Sigmoid colon (tissue), 7 donors: ENCODE measurements around the gene OXTR. TPM values are rescaled to one million over a fixed set of nuclear protein-coding genes. Genes with fewer than 3 reads are reported as not detected.

Source experiments
- DNase-seq: peaks from one replicate; pipeline ENCODE4 v3.0.0-alpha.2; 2019
- H3K27ac ChIP-seq, 4 donors: fragments of 200-600 bp; sonication (generic); one replicate each; pipeline ENCODE4 v1.5.1; 2016 to 2019; ENCODE audit warnings: mild to moderate bottlenecking in 1 of 4
- H3K27me3 ChIP-seq, 3 donors: fragments of 200-600 bp; sonication (generic); one replicate each; pipeline ENCODE4 v1.5.1; 2019; ENCODE audit warnings: mild to moderate bottlenecking in 1 of 3
- H3K36me3 ChIP-seq, 4 donors: fragments of 200-600 bp; sonication (generic); one replicate each; pipeline ENCODE4 v1.5.1; 2016 to 2019
- H3K4me1 ChIP-seq, 4 donors: fragments of 200-600 bp; sonication (generic); one replicate each; pipeline ENCODE4 v1.5.1; 2017 to 2019
- H3K4me3 ChIP-seq, 4 donors: fragments of 200-600 bp; sonication (generic); one replicate each; pipeline ENCODE4 v1.5.1; 2017 to 2019; ENCODE audit warnings: mild to moderate bottlenecking in 2 of 4, moderate library complexity in 1 of 4
- H3K9me3 ChIP-seq, 4 donors: fragments of 200-600 bp in 3 of 4; sonication (generic) in 3 of 4; one replicate each; pipeline versions ENCODE4 v1.5.1 to v1.6.1; 2013 to 2019
- CTCF ChIP-seq, 4 experiments: fragments of 450-650 bp in 3 of 4; fragments of 200-600 bp in 1 of 4; IDR thresholded peaks; one replicate each; pipeline ENCODE4 v1.5.1; 2016 to 2019; ENCODE audit warnings: antibody characterized with exemption in 4 of 4, mild to moderate bottlenecking in 3 of 4, moderate library complexity in 2 of 4
- EP300 ChIP-seq, 4 donors: sonication (generic); formaldehyde crosslinking; IDR thresholded peaks; one replicate each; pipeline ENCODE4 v1.6.1; 2017; ENCODE audit warnings: antibody characterized with exemption in 4 of 4
- POLR2A ChIP-seq, 2 donors: fragments of 450-650 bp; IDR thresholded peaks; one replicate each; pipeline ENCODE4 v1.6.1; 2016; ENCODE audit warnings: antibody characterized with exemption in 2 of 2, mild to moderate bottlenecking in 2 of 2, moderate library complexity in 2 of 2
- POLR2AphosphoS5 ChIP-seq, 4 donors: sonication (generic); formaldehyde crosslinking; IDR thresholded peaks; one replicate each; pipeline ENCODE4 v1.6.1; 2017; ENCODE audit warnings: antibody characterized with exemption in 4 of 4
- WGBS, 2 donors: extraction: QIAGEN DNeasy Blood & Tissue Kit; methylation state at CpG; one replicate each; pipeline ENCODE4 v1.1.7; 2013; 5-methylcytosine and 5-hydroxymethylcytosine counted together
- intact Hi-C: fragments of 100-400 bp; cut with DNase I; formaldehyde crosslinking; loops from one replicate; pipeline ENCODE4 v1.15.1; 2023
- polyA plus RNA-seq, 3 donors: library from polyadenylated mRNA; stranded (reverse); fragments of 200-250 nt; gene quantifications; one replicate each; pipeline ENCODE4 v1.2.3, GENCODE V29; 2013
- total RNA-seq, 4 donors: library from RNA; depleted of rRNA; stranded (reverse); fragments of >200 nt; gene quantifications; one replicate each; pipeline ENCODE4 v1.1.0, GENCODE V29; 2016
- donor health status: healthy with polysubstance abuse.
- donor health status: Bipolar disorder and iron deficiency.
- donor health status: healthy.

Gene OXTR
- total and polyA plus RNA-seq, 7 donors: under 0.01 to 0.55 (median 0.29) TPM; not detected in 1

- DNase-seq: no peak
- WGBS, 2 donors: 59 to 79% methylated on average over 4 of the region's 4 CpGs
- Histone ChIP-seq H3K9me3 (no peaks in the 10 kb centered on the region), H3K27ac (no peak overlapping the region), H3K36me3 (no peaks in the 10 kb centered on the region), H3K4me1 (peaks cover 0 to 28% (median 22%) of the 10 kb centered on the region in 4 donors), H3K27me3 (peaks cover 19 to 45% (median 28%) of the 10 kb centered on the region in 3 donors), H3K4me3 (no peak overlapping the region)
- TF ChIP-seq CTCF (IDR thresholded peaks at IDR 0.05) (no peak), POLR2AphosphoS5 (IDR thresholded peaks at IDR 0.05) (no peak), EP300 (IDR thresholded peaks at IDR 0.05) (no peak), POLR2A (IDR thresholded peaks at IDR 0.05) (no peak)
- intact Hi-C loops: no loop called here
These were observed 3.9 kb downstream of the OXTR start for GRCh38 chr3:8765528-8765927.

GRCh38 chr3:8764528-8764927, 4.9 kb downstream of the OXTR start:
- no peaks in the 10 kb centered on the region for H3K9me3 ChIP-seq
- peaks cover 0 to 24% (median 22%) of the 10 kb centered on the region in 4 donors for H3K4me1 ChIP-seq
- peaks cover 19 to 35% (median 26%) of the 10 kb centered on the region in 3 donors for H3K27me3 ChIP-seq
- H3K27ac ChIP-seq: no peak overlapping the region
- TF ChIP-seq EP300 (IDR thresholded peaks at IDR 0.05) (no peak), POLR2AphosphoS5 (IDR thresholded peaks at IDR 0.05) (no peak), POLR2A (IDR thresholded peaks at IDR 0.05) (no peak), CTCF (IDR thresholded peaks at IDR 0.05) (no peak)
- no peak overlapping the region for H3K4me3 ChIP-seq
- H3K36me3 ChIP-seq: no peaks in the 10 kb centered on the region
- intact Hi-C loops: no loop called here
- WGBS, 2 donors: 89 to 90% methylated on average over 6 of the region's 6 CpGs
- DNase-seq: no peak

GRCh38 chr3:8762607-8763377, 6.6 kb downstream of the OXTR start:
- TF ChIP-seq POLR2AphosphoS5 (IDR thresholded peaks at IDR 0.05) (no peak), EP300 (IDR thresholded peaks at IDR 0.05) (no peak), CTCF (IDR thresholded peaks at IDR 0.05) (no peak), POLR2A (IDR thresholded peaks at IDR 0.05) (no peak)
- Histone ChIP-seq H3K36me3 (no peaks in the 10 kb centered on the region), H3K4me3 (no peak overlapping the region), H3K27ac (no peak overlapping the region), H3K9me3 (no peaks in the 10 kb centered on the region), H3K4me1 (peaks cover 0 to 8% (median 6%) of the 10 kb centered on the region in 4 donors), H3K27me3 (peaks cover 9 to 18% (median 10%) of the 10 kb centered on the region in 3 donors)
- WGBS, 2 donors: 78 to 89% methylated on average over 11 of the region's 11 CpGs
- DNase-seq: no peak
- intact Hi-C loops: no loop called here

- H3K4me3 ChIP-seq: no peak overlapping the region
- H3K27ac ChIP-seq: no peak overlapping the region
- H3K4me1 ChIP-seq: no peaks in the 10 kb centered on the region
- no peaks in the 10 kb centered on the region for H3K36me3 ChIP-seq
- no peaks in the 10 kb centered on the region for H3K9me3 ChIP-seq
- TF ChIP-seq CTCF (IDR thresholded peaks at IDR 0.05): no peak
- TF ChIP-seq POLR2A (IDR thresholded peaks at IDR 0.05): no peak
- intact Hi-C loops: no loop called here
- peaks cover 0 to 9% (median 1%) of the 10 kb centered on the region in 3 donors for H3K27me3 ChIP-seq
- DNase-seq: no peak
- 67 to 85% methylated on average over 5 of the region's 5 CpGs for WGBS, 2 donors
These were observed 7.5 kb downstream of the OXTR start for GRCh38 chr3:8761866-8762265.
